GM18520 (cell line): ENCODE results near the gene EIF5A.

Experiments
- ATAC-seq: cut with Tn5 transposase; IDR thresholded peaks from one replicate; pipeline ENCODE4 v1.9.1; 2021; ENCODE audit not compliant: unreplicated experiment

Gene EIF5A

GRCh38 chr17:7312432-7313087, 5.1 kb downstream of the EIF5A start:
- no peak for ATAC-seq

DNA sequence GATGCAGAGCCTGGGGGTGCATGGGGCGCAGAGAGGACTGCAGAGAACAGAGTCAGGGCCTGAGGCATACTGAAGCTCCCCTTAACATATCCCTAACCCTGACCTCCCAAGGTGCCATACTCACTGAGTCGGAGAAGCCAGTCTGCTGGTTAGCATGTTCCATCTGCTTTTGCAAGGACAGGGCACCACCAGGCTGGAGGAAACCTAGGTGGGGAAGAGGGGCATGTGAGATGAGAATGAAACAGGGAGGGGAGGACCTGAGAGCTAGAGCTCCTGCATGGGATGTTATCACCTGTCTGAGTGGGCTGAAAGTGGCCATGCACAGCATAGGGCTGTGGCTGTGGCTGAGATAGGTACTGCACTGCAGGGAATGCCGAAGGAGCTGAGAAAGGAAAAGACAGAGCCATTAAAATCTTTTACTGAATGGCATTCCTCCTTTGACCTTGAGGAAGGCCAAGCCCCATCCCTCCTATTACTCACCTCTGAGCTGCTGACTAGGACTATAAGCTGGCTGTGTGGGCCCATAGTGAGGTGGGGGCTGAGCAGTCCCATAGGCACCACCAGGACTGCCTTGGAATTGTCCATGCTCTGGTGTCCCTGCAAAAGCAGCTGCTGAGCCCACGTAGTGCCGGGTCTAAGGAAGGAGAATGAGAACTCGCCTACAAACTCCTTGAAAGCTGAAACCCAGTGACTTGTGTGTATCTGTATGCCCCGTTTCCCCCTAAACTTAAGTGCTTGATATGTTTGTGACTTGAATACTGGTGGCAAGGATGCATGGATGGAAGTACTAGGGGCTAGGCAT, 5.9 kb downstream of the EIF5A start:
- ATAC-seq = no peak

DNA sequence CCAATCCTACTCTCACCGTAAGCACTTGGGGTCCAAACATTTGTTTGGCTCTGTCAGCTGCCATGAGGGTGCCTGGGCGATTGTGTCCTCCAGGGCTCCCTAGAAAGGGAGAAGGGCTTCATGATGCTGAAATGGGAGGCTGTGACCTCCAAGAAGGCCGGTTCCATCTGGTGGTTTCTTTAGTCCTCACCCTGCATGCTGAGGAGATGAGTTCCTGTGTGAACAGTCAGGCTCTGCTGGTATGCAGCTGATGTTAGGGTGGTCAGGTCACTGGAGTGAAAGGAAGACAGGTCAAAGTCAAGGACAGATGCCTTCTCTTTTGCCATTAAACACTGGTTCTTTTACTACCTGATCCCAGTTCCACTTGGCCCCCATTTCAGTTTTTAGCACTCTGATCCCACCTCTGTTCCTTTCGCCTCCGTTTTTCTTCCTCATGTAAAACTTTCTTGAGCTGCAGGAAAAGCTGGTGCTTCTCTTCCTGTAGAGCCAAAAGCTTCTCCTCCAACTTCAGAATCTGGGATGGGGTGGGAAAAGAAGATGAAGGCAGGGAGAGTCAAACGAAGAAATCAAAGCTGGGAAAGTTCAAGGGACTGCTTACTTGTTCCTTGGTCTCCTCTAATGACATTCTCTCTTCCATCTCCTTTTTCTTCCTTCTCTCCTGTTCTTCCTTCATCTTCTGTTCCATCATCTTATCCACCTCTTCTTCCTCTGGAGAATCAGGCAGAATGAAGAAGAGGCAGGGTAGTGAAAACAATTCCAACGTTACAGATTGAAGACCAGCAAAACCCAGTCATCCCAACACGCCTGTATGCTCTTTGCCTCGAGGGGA, 6.7 kb downstream of the EIF5A start:
- ATAC-seq = no peak

DNA sequence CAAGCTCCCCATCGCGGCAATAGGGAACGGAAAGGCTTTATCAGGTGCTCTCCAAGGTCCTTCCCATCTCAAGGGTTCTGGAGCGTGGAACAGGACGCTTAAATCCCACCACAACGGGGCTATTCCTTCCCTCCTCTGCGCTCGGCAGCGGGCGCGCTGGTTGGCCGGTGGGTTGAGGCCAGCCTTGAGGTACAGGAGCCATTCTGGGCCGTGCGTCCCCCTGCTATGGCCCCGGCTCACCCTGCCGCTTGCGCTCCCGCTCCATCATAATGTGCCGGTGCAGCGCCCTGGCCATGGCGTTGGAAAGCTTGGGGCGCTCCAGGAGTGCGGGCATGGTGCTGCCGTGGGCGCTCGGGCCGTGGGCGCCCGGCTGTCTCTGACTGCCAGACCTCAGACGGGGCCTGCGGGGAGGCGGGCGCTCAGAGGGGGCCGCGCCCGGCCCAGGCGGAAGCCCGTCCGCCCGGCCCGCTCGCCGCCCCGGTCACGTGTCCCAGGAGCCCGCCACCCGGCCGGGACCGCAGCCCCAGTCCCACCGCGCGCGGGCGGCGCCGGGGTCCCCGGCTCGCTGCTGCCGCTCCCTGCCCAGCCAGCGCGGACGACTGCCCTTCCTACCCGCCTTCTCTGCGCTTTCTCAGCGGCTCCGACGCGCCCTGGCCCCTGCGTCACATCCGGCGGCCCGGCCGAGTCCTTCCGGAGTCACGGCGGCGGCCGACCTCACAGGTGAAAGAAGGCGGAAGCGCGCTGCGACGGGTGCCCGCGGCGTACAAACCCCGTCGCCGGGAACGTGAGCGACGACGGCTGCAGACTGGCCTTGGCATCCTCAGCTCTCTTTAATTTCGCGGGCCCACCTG, 7.5 kb downstream of the EIF5A start, which contains the start of gene GPS2:
TSS of gene GPS2 (minus strand) at position 642 of the 851 bp plus-strand sequence. CDS start at position 334, 308 bp downstream.
- ATAC-seq = peak; percentile 64

DNA sequence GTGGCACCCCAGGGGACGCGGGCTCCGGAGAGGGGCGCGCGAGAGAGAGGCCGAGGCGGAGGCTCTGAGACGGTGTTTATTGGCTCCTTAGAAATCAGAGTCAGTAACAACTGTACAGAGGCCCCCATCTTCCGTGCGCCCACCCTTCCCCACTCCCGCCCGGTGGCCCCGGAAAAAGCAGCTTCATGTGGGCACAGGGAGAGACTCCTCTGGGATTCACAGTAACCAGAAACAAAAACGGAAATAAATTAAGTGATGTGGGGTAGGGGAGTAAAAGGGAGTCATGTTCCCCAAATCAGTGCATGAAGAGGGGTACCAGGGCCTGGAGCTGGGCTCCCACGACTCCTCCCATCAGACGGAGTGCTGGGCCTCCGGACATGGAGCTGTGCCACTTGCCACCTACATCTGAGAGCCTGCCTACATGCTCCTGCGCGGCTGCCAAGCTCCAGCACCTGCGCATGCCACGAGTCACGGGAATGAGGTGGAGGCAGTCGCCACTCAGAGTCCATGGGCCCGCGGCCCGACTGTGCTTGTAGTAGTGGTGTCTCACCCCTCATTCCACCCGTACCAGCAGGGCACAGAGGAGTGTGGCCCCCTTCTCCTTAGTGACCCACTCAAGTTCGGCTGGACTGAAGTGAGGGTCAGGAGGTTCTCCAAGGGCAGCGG, 8.3 kb downstream of the EIF5A start:
- no peak for ATAC-seq

GRCh38 chr17:7317161-7317803, 9.9 kb downstream of the EIF5A start:
- ATAC-seq = no peak

DNA sequence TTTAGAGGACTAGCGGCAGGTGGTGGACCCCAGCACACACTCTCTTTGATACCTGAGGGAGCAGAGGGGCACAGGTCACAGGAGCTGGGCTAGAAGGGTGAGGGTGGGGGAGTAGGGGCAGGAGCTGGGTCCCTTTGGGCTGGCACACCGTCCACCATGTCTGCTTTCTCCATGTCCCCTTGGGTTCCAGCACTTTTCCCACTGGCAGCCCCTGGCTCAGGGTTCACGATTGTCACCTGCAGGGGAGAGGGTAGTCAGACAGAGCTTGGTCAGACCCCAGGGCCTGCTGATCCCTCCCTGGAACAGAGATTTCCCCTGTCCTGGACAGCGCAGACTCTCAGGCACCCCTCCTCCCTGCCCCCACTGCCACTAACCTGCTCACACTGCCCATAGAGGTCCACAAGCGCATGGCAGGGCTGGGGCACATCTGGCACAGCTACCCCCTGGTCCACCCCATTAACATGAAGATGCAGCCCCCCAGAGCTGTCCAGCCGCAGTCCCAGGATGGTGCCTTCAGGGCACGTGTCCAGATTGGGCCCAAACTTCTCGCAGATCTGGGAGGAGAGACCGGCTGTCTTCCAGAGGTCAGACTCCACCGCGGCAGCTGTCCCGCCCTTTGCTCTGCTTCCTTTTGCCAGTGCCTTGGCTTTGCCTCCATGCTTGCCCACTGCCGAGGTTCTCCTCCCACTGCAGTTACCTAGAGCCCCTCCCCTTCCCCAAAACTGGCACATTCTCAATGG, 10.9 kb downstream of the EIF5A start:
- no peak for ATAC-seq

DNA sequence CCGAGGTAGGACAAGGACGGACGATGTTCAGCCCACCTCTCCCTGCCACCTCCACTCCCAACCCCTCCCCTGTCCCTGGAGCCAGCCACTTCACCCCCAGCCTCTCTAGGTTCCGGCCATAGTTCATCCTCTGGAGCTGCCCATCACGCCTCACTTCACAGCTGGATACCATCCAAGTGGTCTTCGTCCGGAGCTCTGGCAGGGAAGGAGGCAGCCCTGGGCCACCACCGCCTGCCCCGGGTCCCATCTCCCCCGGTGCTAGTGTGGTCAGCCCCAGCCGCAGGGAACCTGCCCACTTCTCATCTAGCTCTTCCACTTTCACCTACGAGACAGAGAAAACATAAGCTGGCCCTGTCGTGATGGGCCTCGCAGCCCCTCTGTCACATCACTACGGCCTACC, 14.0 kb downstream of the EIF5A start:
- ATAC-seq = no peak

DNA sequence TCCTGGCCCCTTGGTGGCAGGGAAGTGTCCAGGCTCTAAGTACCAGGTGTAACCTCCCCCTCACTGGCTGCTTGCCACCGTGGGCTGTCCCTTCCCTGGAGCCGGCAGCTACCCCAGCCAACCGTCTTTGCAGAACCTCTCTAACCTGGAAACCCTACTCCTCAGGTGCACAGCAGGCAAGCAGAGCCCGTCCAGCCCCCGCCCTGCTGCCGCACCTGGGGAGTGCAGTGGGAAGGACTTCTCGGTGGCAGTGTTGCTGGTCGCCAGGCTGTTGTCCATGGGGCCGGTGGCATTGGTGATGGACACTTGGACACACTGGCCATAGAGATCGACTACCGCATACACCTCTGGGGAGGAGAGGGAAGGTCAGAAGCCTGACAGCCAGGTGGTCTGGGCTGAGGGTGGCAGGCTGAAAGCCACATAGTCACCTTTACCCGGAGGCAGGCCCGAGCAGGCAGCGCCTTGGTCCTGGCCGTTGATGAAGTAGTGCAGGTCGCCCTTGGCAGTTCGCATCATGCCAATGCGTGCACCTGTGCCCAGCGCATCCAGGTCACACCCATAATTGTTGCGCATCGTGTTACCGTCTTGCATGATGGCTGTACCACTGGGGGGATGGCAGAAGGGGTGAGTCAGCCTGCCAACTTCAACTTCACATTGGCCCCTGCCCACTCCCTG, 15.2 kb downstream of the EIF5A start:
- ATAC-seq = no peak

DNA sequence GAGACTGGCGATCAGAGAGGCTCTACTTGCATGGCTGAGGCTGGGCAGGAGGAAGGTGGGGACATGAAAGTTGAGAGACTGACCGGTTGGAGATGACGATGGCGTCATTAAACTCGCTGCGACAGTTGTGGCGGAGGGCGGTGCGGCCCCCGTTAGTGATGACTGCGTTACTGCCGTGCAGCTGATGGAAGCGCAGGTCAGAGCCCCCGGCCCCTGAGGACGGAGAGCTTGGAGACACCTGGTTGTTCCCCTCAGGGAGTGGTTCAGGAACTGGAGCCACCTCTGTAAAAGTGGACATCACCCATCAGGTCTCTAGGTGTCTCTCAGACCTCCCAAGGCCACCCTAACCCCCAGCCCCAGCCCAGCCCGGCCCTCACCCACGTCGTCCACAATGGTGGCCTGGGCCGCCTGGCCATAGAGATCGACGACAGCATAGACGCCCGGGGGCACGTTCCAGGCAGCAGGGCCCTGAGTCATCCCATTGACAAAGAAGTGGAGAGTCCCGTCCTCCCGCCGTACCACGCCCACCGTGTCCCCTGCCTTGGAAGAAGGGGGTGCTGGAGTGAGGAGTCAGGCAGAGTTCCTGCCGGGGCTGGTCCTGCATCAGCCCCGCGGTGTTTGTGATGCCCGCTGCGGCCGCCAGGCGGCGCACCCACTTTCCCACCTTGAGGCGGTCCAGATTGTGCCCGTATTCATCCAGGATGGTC, 16.5 kb downstream of the EIF5A start:
- no peak for ATAC-seq

DNA sequence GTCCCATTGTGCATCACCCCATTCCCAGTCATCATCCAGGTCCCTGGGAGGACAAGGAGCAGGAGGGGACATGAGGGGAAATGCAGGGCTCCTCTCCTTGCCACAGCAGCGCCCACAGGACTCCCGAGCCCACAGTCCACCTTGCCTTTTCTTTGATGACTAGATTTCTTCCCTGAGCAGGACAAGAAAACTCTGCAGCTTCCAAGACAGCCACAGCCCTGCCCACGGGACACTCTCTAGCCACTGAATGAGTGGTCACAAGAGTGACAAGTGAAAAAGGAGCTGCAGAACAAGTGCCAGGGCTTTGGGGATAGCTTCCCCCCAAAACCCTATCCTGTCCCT, 17.0 kb downstream of the EIF5A start:
- no peak for ATAC-seq

DNA sequence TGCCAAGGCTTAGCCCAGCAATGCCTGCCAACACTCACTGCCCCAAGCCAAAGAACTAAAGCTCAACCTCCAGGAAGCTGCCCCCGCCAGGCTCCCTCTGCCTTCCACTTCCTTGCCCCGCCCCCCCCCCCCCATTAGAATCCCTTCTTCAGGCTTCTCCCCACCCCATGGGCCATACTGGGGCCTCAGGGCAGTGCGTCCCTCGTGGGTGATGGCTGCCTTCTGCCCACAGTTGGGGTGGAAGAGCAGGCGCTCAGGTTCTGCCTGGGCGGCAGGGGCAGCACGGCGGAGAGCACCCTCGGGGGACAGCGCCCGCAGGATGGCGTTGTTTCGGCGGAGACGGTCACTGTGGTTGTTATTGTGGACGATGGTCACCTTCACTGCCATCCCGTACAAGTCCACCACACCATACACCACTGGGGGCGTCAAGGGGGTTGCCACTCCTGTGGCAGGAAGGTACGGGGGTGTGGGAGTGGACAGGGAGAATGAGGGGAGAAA, 17.7 kb downstream of the EIF5A start:
- no peak for ATAC-seq

- ATAC-seq = no peak
Observed at GRCh38 chr17:7326186-7326585, 18.8 kb downstream of the EIF5A start.

DNA sequence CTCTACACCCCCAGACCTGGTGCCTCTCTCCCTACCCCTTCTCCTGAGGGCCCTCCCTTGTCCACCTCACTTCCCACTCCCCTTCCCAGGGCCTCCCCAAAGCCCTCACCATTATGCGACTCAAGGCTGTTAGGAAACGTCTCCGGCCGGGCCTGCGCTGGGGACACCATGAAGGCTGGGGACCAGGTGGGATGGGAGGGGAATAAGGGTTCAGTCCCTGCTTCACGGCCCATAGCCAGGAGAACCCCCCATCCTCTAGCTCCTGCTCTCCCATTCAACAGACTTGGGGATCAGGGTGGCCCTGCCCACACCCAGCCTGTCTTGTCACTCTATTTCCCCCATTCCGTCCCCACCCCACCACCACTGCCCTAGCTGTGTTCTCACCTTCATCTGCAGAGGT, 19.6 kb downstream of the EIF5A start:
- ATAC-seq = no peak

- ATAC-seq = no peak
Observed at GRCh38 chr17:7327501-7327900, 20.1 kb downstream of the EIF5A start.

GRCh38 chr17:7328009-7328408, 20.6 kb downstream of the EIF5A start:
- no peak for ATAC-seq

- no peak for ATAC-seq
Observed at GRCh38 chr17:7328840-7329373, 21.5 kb downstream of the EIF5A start, which contains the start of gene NEURL4. Gene NEURL4 (minus strand): TSS chr17:7329335. CDS start chr17:7329312, 23 bp downstream.
